ENCODE measurements around the gene KLHL22. TPM values are rescaled to one million over a fixed set of nuclear protein-coding genes. Genes with fewer than 3 reads are reported as not detected.

KLHL22 gene
- total and polyA plus RNA-seq, 2 of the 13 experiments (the other 11 are each of a cell fraction or from before 2014, with no cell fraction given), result 10.9 to 14.8 TPM

- Histone ChIP-seq H3K4me3 (replicated peaks in 1 of 3; ENCODE audit: insufficient read depth in 1 of 3, low read depth in 2 of 3, low read length in 3 of 3) (no peak overlapping the region), H3K9me3 (ENCODE audit: low read length) (no peaks in the 10 kb centered on the region), H2AFZ (ENCODE audit: low read length) (no peak overlapping the region), H3K79me2 (ENCODE audit: insufficient read depth, low read length) (no peaks in the 10 kb centered on the region), H3K4me2 (ENCODE audit: low read depth, low read length) (no peak overlapping the region), H3K9ac (ENCODE audit: insufficient read depth, low read depth, low read length) (no peak overlapping the region), H3K4me1 (ENCODE audit: insufficient read depth, low read length) (no peaks in the 10 kb centered on the region), H4K20me1 (ENCODE audit: insufficient read depth, low read length) (no peaks in the 10 kb centered on the region), H3K27me3 (ENCODE audit: control insufficient read depth in 1 of 2, insufficient read depth in 2 of 2, low read length in 2 of 2) (no peaks in the 10 kb centered on the region), H3K27ac (ENCODE audit: extremely low read length, insufficient read depth, low read length) (no peak overlapping the region), H3K36me3 (replicated peaks in 1 of 2; ENCODE audit: control insufficient read depth in 1 of 2, insufficient read depth in 2 of 2, low read length in 2 of 2) (peaks cover 0 to 7% of the 10 kb centered on the region in 2 experiments; a peak in 1 of 5 replicates)
- POLR2A ChIA-PET, result no interaction called here
- in situ Hi-C loops (cut with HindIII; ENCODE audit: extremely low pct_ligation_motif_present, low pct_unique_long_range_greater_than_20kb) (loop anchor here (5.0 kb wide), 1 partner anchor 35 kb away; no protein-coding TSS in a partner anchor), intact Hi-C loops (cut with micrococcal nuclease; ENCODE audit: unreplicated experiment) (no loop called here)
- no TSS peak for BruUV-seq (replicated peaks)
- TF ChIP-seq NFE2 (CRISPR knock-in tag; IDR thresholded peaks at IDR 0.05) (no peak), SUZ12 (IDR thresholded peaks at IDR 0.05; ENCODE audit: low read depth, low read length) (no peak), ZNF282 (IDR thresholded peaks at IDR 0.05; ENCODE audit: partially characterized antibody) (no peak), ZKSCAN8 (CRISPR knock-in tag; IDR thresholded peaks at IDR 0.05; ENCODE audit: borderline replicate concordance) (no peak), ZSCAN5A (CRISPR knock-in tag; IDR thresholded peaks at IDR 0.05; ENCODE audit: borderline replicate concordance) (no peak), ZNF256 (CRISPR knock-in tag; conservative IDR thresholded peaks at IDR 0.05) (no peak), ZFP1 (CRISPR knock-in tag; IDR thresholded peaks at IDR 0.05) (no peak), ZNF24 (IDR thresholded peaks at IDR 0.05) (no peak), TAF1 (CRISPR knock-in tag; IDR thresholded peaks at IDR 0.05) (no peak), ZNF629 (CRISPR knock-in tag; conservative IDR thresholded peaks at IDR 0.05) (no peak), ZFP37 (CRISPR knock-in tag; IDR thresholded peaks at IDR 0.05; ENCODE audit: borderline replicate concordance) (no peak), ZNF383 (CRISPR knock-in tag; IDR thresholded peaks at IDR 0.05; ENCODE audit: borderline replicate concordance) (no peak), ZNF768 (CRISPR knock-in tag; IDR thresholded peaks at IDR 0.05) (no peak), ZNF724P (CRISPR knock-in tag; IDR thresholded peaks at IDR 0.05; ENCODE audit: borderline replicate concordance) (no peak), ZBTB26 (CRISPR knock-in tag; IDR thresholded peaks at IDR 0.05; ENCODE audit: borderline replicate concordance) (no peak), SRSF9 (IDR thresholded peaks at IDR 0.05; ENCODE audit: borderline replicate concordance, insufficient read depth, low read depth, low read length, poor library complexity, severe bottlenecking) (no peak), NFE2L1 (CRISPR knock-in tag; IDR thresholded peaks at IDR 0.05; ENCODE audit: borderline replicate concordance) (no peak)
- TF ChIP-seq, protein P1, sequence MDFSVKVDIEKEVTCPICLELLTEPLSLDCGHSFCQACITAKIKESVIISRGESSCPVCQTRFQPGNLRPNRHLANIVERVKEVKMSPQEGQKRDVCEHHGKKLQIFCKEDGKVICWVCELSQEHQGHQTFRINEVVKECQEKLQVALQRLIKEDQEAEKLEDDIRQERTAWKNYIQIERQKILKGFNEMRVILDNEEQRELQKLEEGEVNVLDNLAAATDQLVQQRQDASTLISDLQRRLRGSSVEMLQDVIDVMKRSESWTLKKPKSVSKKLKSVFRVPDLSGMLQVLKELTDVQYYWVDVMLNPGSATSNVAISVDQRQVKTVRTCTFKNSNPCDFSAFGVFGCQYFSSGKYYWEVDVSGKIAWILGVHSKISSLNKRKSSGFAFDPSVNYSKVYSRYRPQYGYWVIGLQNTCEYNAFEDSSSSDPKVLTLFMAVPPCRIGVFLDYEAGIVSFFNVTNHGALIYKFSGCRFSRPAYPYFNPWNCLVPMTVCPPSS (IDR thresholded peaks at IDR 0.05), result no peak
- no peak for FAIRE-seq
- DNase-seq (ENCODE audit: low spot score), result no peak
- CTCF ChIA-PET (ENCODE audit: low intra/inter-chr PET ratio, low total read pairs), result interaction anchor here (3.3 kb wide), 1 partner anchor 40 kb away, joined by 66 read pairs; no protein-coding TSS in a partner anchor
- WGBS (ENCODE audit: low lambda C conversion rate), result 96% methylated on average over 9 of the region's 15 CpGs
- ATAC-seq, result no peak
Observed at GRCh38 chr22:20457506-20458240, 37.9 kb downstream of the KLHL22 start.

Measured in HepG2 (cell line).